GM12875 (cell line): ENCODE data around the gene PSENEN.

ENCODE experiments used
- H3K4me3 ChIP-seq: one replicate; pipeline ENCODE4 v1.5.1; 2011; ENCODE audit warnings: low read depth, low read length, control low read depth
- CTCF ChIP-seq: IDR thresholded peaks from 2 replicates; pipeline ENCODE4 v1.5.1; 2011; ENCODE audit warnings: low read depth, mild to moderate bottlenecking, control low read depth, inconsistent platforms, low read length, moderate library complexity, borderline replicate concordance; ENCODE audit not compliant: insufficient read depth

PSENEN gene

GRCh38 chr19:35731353-35731752 lies 14.1 kb upstream of the PSENEN start:
- no peak for TF ChIP-seq CTCF
- H3K4me3 ChIP-seq = no peak overlapping the region

GRCh38 chr19:35731779-35732405 lies 13.6 kb upstream of the PSENEN start:
- no peak overlapping the region for H3K4me3 ChIP-seq
- TF ChIP-seq CTCF = no peak

DNA sequence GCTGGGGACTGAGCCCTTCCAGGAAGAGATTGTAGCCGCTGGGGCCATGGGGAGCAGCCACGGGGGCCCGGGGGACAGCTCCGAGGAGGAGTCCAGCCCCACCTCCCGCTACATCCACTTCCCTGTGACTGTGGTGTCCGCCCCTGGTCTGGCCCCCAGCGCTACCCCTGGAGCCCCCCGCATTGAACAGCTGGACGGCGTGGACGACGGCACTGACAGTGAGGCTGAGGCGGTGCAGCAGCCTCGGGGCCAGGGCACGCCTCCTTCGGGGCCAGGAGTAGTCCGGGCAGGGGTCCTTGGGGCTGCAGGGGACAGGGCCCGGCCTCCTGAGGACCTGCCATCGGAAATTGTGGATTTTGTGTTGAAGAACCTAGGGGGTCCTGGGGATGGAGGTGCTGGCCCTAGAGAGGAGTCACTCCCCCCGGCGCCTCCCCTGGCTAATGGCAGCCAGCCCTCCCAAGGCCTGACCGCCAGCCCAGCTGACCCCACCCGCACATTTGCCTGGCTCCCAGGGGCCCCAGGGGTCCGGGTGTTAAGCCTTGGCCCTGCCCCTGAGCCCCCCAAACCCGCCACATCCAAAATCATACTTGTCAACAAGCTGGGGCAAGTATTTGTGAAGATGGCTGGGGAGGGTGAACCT lies 12.8 kb upstream of the PSENEN start:
- no peak for TF ChIP-seq CTCF
- no peak overlapping the region for H3K4me3 ChIP-seq

DNA sequence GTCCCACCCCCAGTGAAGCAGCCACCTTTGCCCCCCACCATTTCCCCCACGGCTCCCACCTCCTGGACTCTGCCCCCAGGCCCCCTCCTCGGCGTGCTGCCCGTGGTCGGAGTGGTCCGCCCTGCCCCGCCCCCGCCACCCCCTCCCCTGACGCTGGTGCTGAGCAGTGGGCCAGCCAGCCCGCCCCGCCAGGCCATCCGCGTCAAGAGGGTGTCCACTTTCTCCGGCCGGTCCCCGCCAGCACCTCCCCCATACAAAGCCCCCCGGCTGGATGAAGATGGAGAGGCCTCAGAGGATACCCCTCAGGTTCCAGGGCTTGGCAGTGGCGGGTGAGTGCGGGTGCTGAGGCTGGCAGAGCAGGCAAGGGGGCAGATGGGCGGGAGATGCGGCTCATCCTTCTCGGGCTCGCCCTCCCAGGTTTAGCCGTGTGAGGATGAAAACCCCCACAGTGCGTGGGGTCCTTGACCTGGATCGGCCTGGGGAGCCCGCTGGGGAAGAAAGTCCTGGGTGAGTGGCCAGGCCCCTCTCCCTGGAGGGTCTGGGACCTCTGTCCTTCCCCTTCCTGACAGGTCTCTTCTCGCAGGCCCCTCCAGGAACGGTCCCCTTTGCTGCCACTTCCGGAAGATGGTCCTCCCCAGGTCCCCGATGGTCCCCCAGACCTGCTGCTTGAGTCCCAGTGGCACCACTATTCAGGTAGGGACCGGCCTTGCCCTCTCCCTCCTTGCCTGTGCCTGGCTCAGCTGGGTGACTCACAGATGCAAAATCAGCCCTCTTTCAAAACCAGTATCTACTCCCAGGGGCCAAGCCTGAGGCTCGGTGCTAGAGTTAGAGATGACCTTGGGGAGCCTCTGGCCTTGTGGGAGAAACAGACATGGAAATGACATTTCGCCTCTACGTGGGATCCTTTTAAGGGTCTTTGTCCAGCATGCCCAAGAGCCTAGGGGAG lies 12.0 kb upstream of the PSENEN start:
- no peak overlapping the region for H3K4me3 ChIP-seq
- no peak for TF ChIP-seq CTCF

GRCh38 chr19:35734273-35734672 lies 11.2 kb upstream of the PSENEN start:
- H3K4me3 ChIP-seq = no peak overlapping the region
- no peak for TF ChIP-seq CTCF

GRCh38 chr19:35734889-35735288 lies 10.6 kb upstream of the PSENEN start:
- no peak overlapping the region for H3K4me3 ChIP-seq
- no peak for TF ChIP-seq CTCF
